ENCODE measurements around the gene TFAP2E.

The TFAP2E gene

DNA sequence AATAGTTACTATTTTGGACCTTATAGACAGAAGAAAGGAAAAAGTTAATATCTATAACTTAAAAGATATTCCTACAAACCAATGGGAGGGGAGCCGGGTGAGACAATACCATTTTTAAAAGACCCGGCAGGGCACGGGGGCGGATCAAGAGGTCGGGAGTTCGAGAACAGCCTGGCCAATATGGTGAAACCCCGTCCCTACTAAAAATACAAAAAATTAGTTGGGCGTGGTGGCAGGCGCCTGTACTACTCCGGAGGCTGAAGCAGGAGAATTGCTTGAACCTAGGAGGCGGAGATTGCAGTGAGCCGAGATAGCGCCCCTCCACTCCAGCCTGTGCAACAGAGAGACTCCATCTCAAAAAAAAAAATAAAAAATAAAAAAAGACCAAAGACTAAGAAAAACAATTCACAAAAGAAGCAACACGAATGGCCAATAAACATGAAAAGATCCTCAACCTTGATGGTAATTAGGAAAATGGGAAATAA is 69.4 kb downstream of the TFAP2E start:
- TF ChIP-seq EP300 (IDR thresholded peaks at IDR 0.05; ENCODE audit: borderline replicate concordance) (no peak), CREB1 (IDR thresholded peaks at IDR 0.05; ENCODE audit: low read depth) (no peak), CEBPB (IDR thresholded peaks at IDR 0.05) (no peak), FOXM1 (IDR thresholded peaks at IDR 0.05; ENCODE audit: borderline replicate concordance, low read depth) (no peak)
- TF ChIP-seq, protein P1, sequence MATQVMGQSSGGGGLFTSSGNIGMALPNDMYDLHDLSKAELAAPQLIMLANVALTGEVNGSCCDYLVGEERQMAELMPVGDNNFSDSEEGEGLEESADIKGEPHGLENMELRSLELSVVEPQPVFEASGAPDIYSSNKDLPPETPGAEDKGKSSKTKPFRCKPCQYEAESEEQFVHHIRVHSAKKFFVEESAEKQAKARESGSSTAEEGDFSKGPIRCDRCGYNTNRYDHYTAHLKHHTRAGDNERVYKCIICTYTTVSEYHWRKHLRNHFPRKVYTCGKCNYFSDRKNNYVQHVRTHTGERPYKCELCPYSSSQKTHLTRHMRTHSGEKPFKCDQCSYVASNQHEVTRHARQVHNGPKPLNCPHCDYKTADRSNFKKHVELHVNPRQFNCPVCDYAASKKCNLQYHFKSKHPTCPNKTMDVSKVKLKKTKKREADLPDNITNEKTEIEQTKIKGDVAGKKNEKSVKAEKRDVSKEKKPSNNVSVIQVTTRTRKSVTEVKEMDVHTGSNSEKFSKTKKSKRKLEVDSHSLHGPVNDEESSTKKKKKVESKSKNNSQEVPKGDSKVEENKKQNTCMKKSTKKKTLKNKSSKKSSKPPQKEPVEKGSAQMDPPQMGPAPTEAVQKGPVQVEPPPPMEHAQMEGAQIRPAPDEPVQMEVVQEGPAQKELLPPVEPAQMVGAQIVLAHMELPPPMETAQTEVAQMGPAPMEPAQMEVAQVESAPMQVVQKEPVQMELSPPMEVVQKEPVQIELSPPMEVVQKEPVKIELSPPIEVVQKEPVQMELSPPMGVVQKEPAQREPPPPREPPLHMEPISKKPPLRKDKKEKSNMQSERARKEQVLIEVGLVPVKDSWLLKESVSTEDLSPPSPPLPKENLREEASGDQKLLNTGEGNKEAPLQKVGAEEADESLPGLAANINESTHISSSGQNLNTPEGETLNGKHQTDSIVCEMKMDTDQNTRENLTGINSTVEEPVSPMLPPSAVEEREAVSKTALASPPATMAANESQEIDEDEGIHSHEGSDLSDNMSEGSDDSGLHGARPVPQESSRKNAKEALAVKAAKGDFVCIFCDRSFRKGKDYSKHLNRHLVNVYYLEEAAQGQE (IDR thresholded peaks at IDR 0.05; ENCODE audit: low read depth) = no peak
- TF ChIP-seq, protein P2, sequence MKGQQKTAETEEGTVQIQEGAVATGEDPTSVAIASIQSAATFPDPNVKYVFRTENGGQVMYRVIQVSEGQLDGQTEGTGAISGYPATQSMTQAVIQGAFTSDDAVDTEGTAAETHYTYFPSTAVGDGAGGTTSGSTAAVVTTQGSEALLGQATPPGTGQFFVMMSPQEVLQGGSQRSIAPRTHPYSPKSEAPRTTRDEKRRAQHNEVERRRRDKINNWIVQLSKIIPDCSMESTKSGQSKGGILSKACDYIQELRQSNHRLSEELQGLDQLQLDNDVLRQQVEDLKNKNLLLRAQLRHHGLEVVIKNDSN (IDR thresholded peaks at IDR 0.05) = no peak
- TF ChIP-seq, protein P3, sequence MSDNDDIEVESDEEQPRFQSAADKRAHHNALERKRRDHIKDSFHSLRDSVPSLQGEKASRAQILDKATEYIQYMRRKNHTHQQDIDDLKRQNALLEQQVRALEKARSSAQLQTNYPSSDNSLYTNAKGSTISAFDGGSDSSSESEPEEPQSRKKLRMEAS (IDR thresholded peaks at IDR 0.05) = no peak

DNA sequence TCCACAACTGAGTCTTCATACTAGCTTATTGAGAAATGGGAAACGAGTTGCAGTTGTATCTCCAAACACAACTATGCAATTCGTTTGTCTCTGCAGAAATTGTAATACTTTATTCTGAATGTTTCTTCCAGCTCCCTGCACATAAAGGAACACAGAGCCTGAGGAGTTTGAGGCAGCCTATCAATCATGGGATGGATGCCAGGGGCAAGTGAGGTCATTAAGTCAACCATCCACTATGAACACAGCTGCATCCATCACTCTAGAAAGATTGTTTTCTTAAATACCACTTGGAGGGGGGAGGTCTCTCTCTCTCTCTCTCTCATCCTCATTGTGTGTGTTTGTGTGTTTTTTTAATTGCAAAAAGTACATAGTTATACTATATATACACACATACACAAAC is 71.1 kb downstream of the TFAP2E start:
- no peak for TF ChIP-seq TCF12 (IDR thresholded peaks at IDR 0.05; ENCODE audit: low read depth)

Data from Ishikawa (cell line).